GM12874 (cell line): ENCODE measurements around the gene ULK4.

Experiments used
- TF ChIP-seq, protein P1 (sequence below): IDR thresholded peaks from 2 replicates; pipeline ENCODE4 v1.5.1; 2011; ENCODE audit warnings: low read depth, mild to moderate bottlenecking, control low read depth, low read length, moderate library complexity; ENCODE audit not compliant: insufficient read depth

The ULK4 gene

DNA sequence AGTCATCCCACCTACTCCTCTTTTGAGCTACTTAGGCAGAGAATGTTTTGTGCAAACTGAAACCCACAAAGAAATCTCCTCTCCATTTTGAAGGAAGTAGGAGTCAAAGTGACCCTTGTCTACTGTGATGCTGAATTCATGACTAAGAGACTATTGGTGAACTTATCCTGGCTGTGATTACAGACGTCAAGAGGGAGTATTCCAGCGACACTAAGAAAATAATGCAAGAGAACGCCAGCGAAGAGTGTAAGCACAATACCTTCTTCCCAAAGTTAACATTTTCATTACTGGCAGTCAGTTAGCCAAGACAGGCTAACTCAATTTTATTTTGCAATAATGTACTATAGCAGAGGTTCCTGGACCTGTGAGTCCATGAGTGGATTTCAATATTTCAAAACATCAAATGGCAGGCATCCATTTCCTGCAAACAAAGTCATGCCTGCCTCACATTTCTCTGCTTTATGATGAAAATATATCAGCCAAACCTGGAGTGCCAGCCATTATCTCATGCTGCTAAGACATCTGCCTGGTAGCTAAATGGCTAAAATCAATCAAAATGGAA is 703.6 kb downstream of the ULK4 start:
- TF ChIP-seq, protein P1, sequence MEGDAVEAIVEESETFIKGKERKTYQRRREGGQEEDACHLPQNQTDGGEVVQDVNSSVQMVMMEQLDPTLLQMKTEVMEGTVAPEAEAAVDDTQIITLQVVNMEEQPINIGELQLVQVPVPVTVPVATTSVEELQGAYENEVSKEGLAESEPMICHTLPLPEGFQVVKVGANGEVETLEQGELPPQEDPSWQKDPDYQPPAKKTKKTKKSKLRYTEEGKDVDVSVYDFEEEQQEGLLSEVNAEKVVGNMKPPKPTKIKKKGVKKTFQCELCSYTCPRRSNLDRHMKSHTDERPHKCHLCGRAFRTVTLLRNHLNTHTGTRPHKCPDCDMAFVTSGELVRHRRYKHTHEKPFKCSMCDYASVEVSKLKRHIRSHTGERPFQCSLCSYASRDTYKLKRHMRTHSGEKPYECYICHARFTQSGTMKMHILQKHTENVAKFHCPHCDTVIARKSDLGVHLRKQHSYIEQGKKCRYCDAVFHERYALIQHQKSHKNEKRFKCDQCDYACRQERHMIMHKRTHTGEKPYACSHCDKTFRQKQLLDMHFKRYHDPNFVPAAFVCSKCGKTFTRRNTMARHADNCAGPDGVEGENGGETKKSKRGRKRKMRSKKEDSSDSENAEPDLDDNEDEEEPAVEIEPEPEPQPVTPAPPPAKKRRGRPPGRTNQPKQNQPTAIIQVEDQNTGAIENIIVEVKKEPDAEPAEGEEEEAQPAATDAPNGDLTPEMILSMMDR = no peak

DNA sequence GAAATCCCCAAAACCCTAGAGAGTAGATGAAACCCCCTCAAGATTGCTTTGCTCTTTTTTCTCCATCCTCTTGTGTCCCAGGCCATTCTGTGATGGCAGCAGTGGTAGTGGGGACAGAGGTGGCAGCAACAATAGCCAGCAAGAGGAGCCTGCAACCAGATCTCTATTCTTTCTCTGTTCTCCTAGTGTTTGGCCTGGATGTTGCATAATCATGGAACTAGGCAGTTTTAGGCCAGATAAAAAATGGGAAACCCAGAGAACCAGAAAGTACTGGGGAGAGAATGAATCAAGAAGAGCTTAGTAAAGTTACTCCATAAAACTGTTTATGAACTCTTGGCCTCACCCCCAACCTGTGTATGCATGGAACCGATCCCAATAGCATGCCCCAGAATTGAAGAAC is 710.3 kb downstream of the ULK4 start:
- TF ChIP-seq, protein P1 = no peak

DNA sequence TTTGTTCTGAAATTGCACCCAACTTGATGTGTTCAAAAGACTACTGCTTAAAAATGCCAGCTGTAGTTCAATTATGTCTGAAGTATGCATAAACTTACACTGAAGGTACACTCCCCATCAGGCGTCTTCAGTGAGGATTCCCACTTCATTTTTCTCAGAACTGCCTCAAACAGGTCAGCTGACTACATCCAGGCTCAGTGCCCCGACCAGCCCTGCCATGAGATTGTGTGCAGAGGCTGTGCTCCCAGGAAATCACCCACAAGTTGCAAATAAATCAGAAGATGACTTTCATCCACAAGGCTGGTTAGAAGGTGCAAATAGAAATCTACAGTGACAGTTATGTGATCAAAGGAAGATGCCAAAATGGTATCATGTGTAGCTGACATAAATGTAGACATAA is 711.1 kb downstream of the ULK4 start:
- TF ChIP-seq, protein P1 = no peak

DNA sequence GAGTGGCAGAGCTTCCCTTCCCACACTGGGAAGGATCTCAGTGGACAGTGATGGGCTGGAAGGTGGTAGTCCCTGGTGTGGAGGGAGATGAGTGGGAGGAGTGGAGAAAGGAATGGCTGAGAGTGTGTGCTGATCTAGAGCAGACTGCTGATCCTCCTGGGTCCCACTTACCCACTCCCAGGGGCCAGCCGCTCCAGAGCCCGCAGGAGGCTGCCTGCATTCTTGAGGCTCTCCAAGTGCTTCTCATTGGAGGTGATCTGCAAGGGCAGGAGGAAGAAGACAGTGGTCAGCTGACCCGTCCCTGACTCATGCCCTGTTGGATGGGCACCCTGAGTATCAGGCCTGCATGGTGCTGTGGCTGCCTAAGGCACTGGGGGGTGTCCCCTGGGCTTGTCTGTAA is 712.6 kb downstream of the ULK4 start:
- TF ChIP-seq, protein P1 = no peak

DNA sequence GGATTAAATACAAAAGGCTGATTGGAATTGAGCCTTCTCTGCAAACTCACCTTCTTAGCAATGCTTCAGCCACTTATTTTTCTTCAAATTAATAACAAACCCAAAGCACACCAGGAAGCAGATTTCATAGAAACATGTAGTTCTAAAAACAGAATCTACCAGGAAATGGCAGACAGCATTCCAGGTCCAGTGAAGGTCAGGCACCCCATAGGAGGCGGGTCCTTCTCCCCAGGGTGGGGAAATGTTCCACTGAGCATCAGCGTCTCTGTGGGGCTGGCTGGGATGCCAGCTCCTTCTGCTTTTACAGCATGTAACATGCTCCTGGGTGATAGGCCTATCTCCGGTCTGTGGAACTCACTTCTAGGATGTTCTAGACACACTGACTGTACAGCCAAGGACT is 713.4 kb downstream of the ULK4 start:
- TF ChIP-seq, protein P1 = no peak

DNA sequence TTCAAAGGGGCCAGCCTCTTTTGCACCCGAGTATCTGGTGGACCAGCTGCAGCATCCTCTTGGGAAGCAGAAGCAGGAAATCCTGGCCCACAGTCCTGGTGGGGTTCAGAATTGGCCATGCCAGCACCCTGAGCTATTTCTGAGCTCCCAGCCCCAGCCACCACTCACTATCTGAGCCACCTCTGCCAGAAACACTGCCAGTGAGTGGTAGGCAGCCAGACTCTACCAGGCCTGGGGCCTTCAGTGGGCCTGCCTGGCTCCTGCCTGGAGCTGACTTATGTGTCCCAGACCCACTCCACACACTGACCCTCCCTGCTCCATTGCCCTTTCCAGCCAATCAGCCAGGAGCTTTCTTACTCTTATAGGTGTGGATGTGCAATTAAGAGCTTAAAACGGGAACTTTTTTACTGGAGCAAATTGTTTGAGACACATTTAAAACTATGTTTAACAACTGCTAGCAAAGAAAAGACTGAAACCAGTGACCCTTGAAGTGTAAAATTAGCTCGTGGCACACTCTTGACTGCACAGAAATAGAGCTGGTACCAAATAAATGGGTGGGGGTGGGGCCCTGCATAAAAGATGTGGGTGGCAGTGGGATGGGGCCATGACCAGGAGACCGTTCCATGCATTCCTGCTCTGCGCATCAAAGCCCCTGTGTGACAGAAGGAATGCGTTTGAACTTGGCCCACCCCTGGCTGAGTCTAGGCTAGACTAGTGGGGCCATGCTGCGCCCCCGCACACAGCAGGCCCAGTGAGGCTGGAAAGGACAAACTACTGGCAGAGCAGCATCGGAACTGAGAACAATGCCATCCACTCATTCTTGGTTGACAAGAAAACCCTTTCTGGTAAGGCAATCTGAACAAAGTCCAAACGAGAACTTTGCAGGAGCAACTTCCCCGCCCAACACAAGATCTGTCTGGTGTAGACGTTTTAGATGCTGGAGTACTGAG is 714.6 kb downstream of the ULK4 start:
- TF ChIP-seq, protein P1 = no peak

DNA sequence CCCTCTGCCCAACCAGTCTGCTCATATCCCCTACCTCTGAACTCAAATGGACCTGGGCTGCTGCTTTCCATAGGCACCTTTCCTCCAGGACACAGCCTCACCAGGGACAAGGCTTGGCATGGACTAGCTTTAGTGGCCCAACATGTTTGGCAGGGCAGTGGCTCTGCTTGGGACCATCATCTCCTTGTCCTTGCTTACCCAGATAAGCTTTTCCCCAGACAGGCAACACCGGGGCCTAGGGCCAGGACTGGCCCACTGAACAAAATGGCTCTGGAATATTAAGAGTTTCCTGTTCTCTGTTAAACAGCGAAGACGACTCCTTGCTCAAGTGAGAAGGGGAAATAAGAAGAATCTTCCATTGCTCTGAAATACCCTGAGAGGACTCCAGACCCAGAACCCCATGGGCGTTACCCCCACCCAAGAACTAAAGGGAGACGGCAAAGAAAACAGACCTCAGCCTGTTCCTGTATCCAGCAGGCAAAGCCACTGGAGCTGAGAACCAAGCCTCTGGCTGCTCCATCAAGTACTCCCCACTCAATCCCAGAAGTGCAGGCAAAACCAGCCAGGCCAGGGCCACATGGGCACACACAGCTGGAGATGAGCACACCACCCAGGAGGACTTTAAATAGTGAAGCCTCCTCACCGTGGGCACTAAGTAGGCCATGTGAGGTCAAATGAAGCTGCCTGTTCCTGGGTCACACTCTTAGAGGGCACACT is 717.1 kb downstream of the ULK4 start:
- TF ChIP-seq, protein P1 = no peak
